GM15510 (cell line): ENCODE measurements around the gene TCEAL9.

Experiments
- POLR2A ChIP-seq: IDR thresholded peaks from 3 replicates; pipeline ENCODE4 v1.6.1; 2011; ENCODE audit warnings: borderline replicate concordance; ENCODE audit not compliant: insufficient read length; ENCODE audit errors: extremely low read depth

The TCEAL9 gene

GRCh38 chrX:103399744-103400143 is 43.4 kb downstream of the TCEAL9 start:
- TF ChIP-seq POLR2A = no peak

- no peak for TF ChIP-seq POLR2A
Observed at GRCh38 chrX:103400931-103401330, 44.6 kb downstream of the TCEAL9 start.

- no peak for TF ChIP-seq POLR2A
Observed at GRCh38 chrX:103404231-103405008, 48.1 kb downstream of the TCEAL9 start.

- TF ChIP-seq POLR2A = no peak
Observed at GRCh38 chrX:103405009-103405333, 48.7 kb downstream of the TCEAL9 start.

GRCh38 chrX:103406256-103406655 is 50.0 kb downstream of the TCEAL9 start:
- no peak for TF ChIP-seq POLR2A

- TF ChIP-seq POLR2A = no peak
Observed at GRCh38 chrX:103407776-103408175, 51.5 kb downstream of the TCEAL9 start.
